Bronchial epithelial cell (primary cell): ENCODE measurements around the gene C14orf93. TPM values are rescaled to one million over a fixed set of nuclear protein-coding genes. Genes with fewer than 3 reads are reported as not detected.
"Not testable (repeated sequence)": the region's sequence is repeated elsewhere in the genome, so short reads cannot be mapped to it uniquely, and the experiment has no call there.

Source experiments
- DNase-seq: peaks from one replicate; pipeline ENCODE4 v3.0.0-alpha.2; 2010; ENCODE audit warnings: low read depth
- FAIRE-seq: peaks from 2 replicates; lab custom pipeline; 2011; peaks lifted over from hg19 to GRCh38; lab: Jason Lieb, UNC
- H3K27me3 ChIP-seq: 2 replicates; pipeline ENCODE4 v1.5.1; 2011; ENCODE audit warnings: low read length; ENCODE audit not compliant: control insufficient read depth, insufficient read depth
- H3K36me3 ChIP-seq: 2 replicates; pipeline ENCODE4 v1.5.1; 2011; ENCODE audit warnings: low read length; ENCODE audit not compliant: control insufficient read depth, insufficient read depth
- H3K4me3 ChIP-seq: 2 replicates; pipeline ENCODE4 v1.5.1; 2011; ENCODE audit warnings: mild to moderate bottlenecking, low read depth, low read length, control low read depth
- total RNA-seq: library from RNA; depleted of rRNA; stranded (reverse); fragments of >200 nt; gene quantifications from 2 replicates; pipeline ENCODE4 v1.2.1, GENCODE V29; 2014
- TF ChIP-seq, protein P1 (sequence below): IDR thresholded peaks from 2 replicates; pipeline ENCODE4 v1.5.1; 2011; ENCODE audit warnings: mild to moderate bottlenecking, moderate library complexity, low read length, control low read depth, inconsistent platforms; ENCODE audit not compliant: insufficient read depth, severe bottlenecking

Gene C14orf93
- total RNA-seq, 1 donor from 2014 or later: 7.4 TPM

DNA sequence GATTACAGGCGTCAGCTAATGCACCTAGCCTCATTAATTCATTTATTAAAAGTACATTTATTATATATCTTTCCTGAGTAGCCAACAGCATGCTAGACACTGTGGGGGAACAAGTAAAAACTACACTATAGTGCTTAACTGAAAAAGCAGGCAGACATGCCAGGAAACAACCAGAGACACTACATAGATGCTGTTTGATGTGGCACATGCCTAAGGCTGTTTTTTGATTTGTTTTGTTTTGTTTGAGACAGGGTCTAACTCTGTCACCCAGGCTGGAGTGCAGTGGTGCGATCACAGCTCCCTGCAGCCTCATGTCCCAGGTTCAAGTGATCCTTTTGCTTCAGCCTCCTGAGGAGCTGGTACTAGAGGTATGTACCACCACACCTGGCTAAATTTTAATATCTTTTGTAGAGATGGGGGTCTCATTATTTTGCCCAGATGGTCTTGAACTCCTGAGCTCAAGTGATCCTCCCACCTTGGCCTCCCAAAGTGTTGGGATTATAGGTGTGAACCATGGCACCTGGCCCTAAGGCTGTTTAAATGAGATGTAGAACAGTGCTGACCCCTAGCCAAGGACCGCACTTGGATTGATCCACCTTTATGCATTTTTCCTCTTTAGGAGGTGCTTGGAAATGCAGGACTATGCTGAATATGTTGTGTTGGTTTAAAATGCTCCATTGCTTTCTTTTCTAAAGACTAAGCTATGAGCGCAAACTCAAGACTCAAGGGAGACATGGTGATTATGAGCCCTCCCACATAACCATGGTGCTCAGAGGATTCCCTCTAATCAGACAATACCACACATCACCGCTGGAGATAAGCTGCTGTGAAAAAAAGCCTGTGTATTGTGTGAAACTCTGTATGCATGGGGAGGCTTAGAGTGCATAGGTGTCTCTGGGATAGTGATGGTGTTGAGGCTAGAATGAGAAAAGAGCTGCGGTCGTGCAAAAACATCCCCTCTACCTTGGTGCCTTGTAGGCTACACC is 10.5 kb upstream of the C14orf93 start:
- Histone ChIP-seq H3K36me3 (peaks cover 4% of the 10 kb centered on the region), H3K27me3 (no peaks in the 10 kb centered on the region), H3K4me3 (no peak overlapping the region)
- TF ChIP-seq, protein P1, sequence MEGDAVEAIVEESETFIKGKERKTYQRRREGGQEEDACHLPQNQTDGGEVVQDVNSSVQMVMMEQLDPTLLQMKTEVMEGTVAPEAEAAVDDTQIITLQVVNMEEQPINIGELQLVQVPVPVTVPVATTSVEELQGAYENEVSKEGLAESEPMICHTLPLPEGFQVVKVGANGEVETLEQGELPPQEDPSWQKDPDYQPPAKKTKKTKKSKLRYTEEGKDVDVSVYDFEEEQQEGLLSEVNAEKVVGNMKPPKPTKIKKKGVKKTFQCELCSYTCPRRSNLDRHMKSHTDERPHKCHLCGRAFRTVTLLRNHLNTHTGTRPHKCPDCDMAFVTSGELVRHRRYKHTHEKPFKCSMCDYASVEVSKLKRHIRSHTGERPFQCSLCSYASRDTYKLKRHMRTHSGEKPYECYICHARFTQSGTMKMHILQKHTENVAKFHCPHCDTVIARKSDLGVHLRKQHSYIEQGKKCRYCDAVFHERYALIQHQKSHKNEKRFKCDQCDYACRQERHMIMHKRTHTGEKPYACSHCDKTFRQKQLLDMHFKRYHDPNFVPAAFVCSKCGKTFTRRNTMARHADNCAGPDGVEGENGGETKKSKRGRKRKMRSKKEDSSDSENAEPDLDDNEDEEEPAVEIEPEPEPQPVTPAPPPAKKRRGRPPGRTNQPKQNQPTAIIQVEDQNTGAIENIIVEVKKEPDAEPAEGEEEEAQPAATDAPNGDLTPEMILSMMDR: no peak
- no peak for FAIRE-seq
- no peak for DNase-seq

DNA sequence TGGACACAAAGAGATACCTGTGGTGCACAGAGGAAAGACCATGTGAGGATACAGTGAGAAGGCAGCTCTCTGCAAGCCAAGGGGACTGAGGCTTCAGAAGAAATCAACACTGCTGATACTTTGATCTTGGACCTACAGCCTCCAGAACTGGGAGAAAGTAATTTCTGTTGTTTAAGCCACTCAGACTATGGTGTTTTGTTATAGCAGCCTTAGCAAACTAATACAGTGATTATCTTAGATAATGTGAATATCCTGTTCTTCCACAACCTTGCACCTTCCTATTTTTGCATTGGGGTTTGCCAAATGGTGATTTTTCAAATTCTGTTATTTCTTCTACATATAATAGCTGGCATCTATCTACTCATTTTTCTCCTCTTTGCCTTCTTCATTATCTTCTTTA is 8.2 kb upstream of the C14orf93 start:
- H3K36me3 ChIP-seq: peaks cover 1% of the 10 kb centered on the region
- DNase-seq (no peak), FAIRE-seq (no peak)
- TF ChIP-seq, protein P1: no peak
- H3K4me3 ChIP-seq: no peak overlapping the region
- H3K27me3 ChIP-seq: no peaks in the 10 kb centered on the region

DNA sequence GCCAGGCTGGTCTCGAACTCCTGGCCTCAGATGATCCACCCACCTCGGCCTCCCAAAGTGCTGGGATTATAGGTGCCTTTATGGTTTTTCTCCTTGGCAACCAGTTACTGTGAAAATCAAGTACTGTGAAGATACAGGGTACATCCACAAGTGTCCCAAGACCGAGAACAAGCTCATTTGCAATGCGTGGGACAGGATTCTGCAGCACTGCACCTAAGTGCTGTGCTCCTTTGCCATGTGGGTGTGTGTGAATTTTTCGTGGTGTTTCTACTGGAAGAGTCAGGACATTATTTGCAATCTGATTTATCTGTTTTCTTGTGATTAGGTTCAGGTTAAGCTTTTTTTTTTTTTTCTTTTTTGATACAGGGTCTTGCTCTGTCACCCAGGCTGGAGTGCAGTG is 7.1 kb upstream of the C14orf93 start:
- Histone ChIP-seq H3K4me3 (no peak overlapping the region), H3K36me3 (no peaks in the 10 kb centered on the region), H3K27me3 (no peaks in the 10 kb centered on the region)
- TF ChIP-seq, protein P1: no peak
- FAIRE-seq (no peak), DNase-seq (no peak)

DNA sequence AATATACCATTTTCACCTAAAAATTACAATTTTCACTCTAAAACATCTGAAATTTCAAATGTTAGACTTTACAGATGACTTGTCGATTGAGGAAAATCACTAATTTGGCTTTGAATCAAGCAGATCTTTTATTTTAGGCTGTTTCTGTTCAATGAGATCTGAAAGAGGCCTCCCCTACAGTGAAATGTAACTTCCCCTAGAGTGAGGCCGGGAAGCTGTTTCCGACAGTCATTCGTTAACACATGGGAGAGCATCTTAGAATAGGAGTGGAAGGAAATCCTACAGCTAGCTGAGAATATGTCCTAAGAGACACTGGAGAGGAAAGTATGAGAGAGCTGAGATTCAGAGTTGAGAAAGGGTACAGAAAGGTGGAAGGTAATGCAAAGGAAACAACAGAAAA is 5.7 kb upstream of the C14orf93 start:
- TF ChIP-seq, protein P1: no peak
- H3K36me3 ChIP-seq: no peaks in the 10 kb centered on the region
- no peak for FAIRE-seq
- H3K27me3 ChIP-seq: no peaks in the 10 kb centered on the region
- DNase-seq: no peak
- H3K4me3 ChIP-seq: no peak overlapping the region

DNA sequence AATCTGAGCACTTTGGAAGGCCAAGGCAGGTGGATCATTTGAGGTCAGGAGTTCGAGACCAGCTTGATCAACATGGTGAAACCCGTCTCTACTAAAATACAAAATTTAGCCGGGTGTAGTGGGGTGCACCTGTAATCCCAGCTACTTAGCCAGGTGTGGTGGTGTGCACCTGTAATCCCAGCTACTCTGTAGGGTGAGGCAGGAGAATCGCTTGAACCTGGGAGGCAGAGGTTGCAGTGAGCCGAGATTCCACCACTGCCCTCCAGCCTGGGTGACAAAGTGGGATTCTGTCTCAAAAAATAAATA is 3.8 kb upstream of the C14orf93 start:
- H3K27me3 ChIP-seq, H3K36me3 ChIP-seq, FAIRE-seq, DNase-seq, H3K4me3 ChIP-seq: not testable (repeated sequence)

DNA sequence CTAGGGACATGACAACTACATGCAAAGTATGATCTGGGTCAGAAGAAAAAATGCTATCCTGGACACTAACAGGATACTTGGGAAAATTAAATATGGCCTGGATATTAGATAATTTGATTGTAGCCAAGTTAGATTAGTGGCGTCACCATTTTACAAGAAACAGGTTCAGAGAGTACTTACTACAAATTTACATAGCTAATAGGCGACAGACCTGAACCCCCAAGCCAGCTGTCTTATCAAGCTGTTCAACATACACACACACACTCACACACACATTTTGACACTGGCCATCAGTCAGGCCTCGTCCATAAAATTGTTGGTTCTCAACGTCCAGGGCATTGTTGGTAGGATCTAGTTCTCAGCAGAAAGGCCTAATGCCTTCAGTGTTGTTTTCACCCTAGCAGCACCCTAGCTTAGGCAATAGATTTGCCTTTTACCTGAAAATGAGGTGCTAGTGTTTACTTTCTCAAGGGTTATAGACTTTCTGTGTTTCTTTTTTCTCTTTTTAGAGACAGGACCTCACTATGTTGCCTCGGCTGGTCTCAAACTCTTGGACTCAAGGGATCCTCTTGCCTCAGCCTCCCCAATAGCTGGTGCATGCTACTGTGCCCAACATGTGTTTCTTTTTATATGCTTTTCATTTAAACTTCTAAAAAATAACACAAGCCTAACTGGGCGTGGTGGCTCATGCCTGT is 3.3 kb upstream of the C14orf93 start:
- no peak for FAIRE-seq
- DNase-seq: no peak
- no peaks in the 10 kb centered on the region for H3K36me3 ChIP-seq
- TF ChIP-seq, protein P1: no peak
- H3K27me3 ChIP-seq: no peaks in the 10 kb centered on the region
- H3K4me3 ChIP-seq: no peak overlapping the region
